Calu3 (cell line): ENCODE results near the gene PLEKHA7. TPM values are rescaled to one million over a fixed set of nuclear protein-coding genes. Genes with fewer than 3 reads are reported as not detected.
A peak's percentile ranks its signal among the peaks of the same experiment; 100 is the strongest.

ENCODE experiments used
- BruUV-seq: library from RNA; stranded (reverse); fragments of 400-500 nt; replicated peaks from 2 replicates; lab custom pipeline; 2021; lab: Mats Ljungman, UMichigan
- CTCF ChIA-PET: fragments of 300-600 bp; sonication (Branson Sonifier 250); formaldehyde crosslinking; loops from one replicate; lab custom pipeline; 2022; ENCODE audit warnings: antibody characterized with exemption; lab: Charles Lee
- DNase-seq: peaks from one replicate; pipeline ENCODE4 v3.0.0; 2022
- H3K27ac Mint-ChIP-seq: one replicate; pipeline ENCODE4 v1.8.0; 2022; ENCODE audit warnings: mixed read lengths; ENCODE audit not compliant: unreplicated experiment
- H3K27me3 Mint-ChIP-seq: one replicate; pipeline ENCODE4 v1.8.0; 2022; ENCODE audit warnings: mixed read lengths; ENCODE audit not compliant: unreplicated experiment
- H3K36me3 Mint-ChIP-seq: one replicate; pipeline ENCODE4 v1.8.0; 2022; ENCODE audit warnings: mild to moderate bottlenecking, moderate library complexity, mixed read lengths; ENCODE audit not compliant: insufficient read depth, unreplicated experiment
- H3K4me1 Mint-ChIP-seq: one replicate; pipeline ENCODE4 v1.8.0; 2022; ENCODE audit warnings: mild to moderate bottlenecking, low read depth, mixed read lengths; ENCODE audit not compliant: unreplicated experiment
- H3K4me3 Mint-ChIP-seq: one replicate; pipeline ENCODE4 v1.8.0; 2022; ENCODE audit warnings: mild to moderate bottlenecking, low read depth, moderate library complexity, mixed read lengths; ENCODE audit not compliant: unreplicated experiment
- H3K9me3 Mint-ChIP-seq: one replicate; pipeline ENCODE4 v1.8.0; 2022; ENCODE audit warnings: low read depth, mixed read lengths; ENCODE audit not compliant: unreplicated experiment
- CTCF ChIP-seq: fragments of 200-600 bp; IDR thresholded peaks from one replicate; pipeline ENCODE4 v1.8.0; 2022; ENCODE audit warnings: antibody characterized with exemption; ENCODE audit not compliant: unreplicated experiment
- intact Hi-C: fragments of 100-400 bp; cut with micrococcal nuclease; formaldehyde crosslinking; loops from one replicate; pipeline ENCODE4 v1.10.0; 2022; ENCODE audit not compliant: unreplicated experiment
- total RNA-seq: library from RNA; stranded (reverse); gene quantifications from 2 replicates; pipeline ENCODE4 v1.2.3, GENCODE V29; 2022

PLEKHA7 gene
- total RNA-seq, 1 experiment from 2014 or later, result 138 TPM

GRCh38 chr11:16945671-16946469 is 68.3 kb downstream of the PLEKHA7 start:
- intact Hi-C loops, result loop anchor here (1.0 kb wide), 1 partner anchor 117 kb away; no protein-coding TSS in a partner anchor
- BruUV-seq, result no TSS peak
- H3K36me3 Mint-ChIP-seq, result peaks cover 10% of the 10 kb centered on the region

DNA sequence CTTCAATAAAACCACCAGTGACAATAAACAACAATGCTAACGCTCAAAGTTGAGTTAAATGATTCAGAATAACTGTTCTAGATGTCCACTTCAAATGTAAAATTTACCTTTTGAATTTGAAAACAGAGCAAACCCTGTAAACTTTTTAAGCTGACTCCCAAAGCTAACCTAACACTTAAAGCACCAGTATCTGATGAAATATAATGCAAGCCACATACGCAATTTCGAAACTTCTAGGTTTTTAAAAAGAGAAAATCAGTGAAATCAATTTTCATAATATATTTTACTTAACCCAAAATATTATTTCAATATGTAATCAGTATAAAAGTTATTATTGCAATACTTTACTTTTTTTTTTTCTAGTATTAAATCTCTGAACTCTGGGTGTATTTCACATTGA is 71.3 kb downstream of the PLEKHA7 start:
- TF ChIP-seq CTCF, result no peak
- H3K4me1 Mint-ChIP-seq, result peaks cover 12% of the 10 kb centered on the region
- H3K36me3 Mint-ChIP-seq, result no peaks in the 10 kb centered on the region
- DNase-seq, result no peak
- no peak overlapping the region for H3K27ac Mint-ChIP-seq
- H3K27me3 Mint-ChIP-seq, result no peaks in the 10 kb centered on the region
- H3K4me3 Mint-ChIP-seq, result no peak overlapping the region
- intact Hi-C loops, result no loop called here
- CTCF ChIA-PET, result no interaction called here
- BruUV-seq, result no TSS peak
- no peaks in the 10 kb centered on the region for H3K9me3 Mint-ChIP-seq

More at GRCh38 chr11:16945671-16946469, 68.3 kb downstream of the PLEKHA7 start:
- no peaks in the 10 kb centered on the region for H3K9me3 Mint-ChIP-seq
- CTCF ChIA-PET, result interaction anchor here (0.6 to 2.3 kb wide), 13 partner anchors 10 to 132 kb away, joined by 3 to 25 read pairs (median 4); partner anchors contain the start of gene PLEKHA7
- H3K4me1 Mint-ChIP-seq, result peaks cover 37% of the 10 kb centered on the region
- H3K4me3 Mint-ChIP-seq, result no peak overlapping the region
- DNase-seq, result peak; percentile 82
- peak overlapping the region; percentile 25 for H3K27ac Mint-ChIP-seq
- TF ChIP-seq CTCF, result peak; percentile 87
- no peaks in the 10 kb centered on the region for H3K27me3 Mint-ChIP-seq

DNA sequence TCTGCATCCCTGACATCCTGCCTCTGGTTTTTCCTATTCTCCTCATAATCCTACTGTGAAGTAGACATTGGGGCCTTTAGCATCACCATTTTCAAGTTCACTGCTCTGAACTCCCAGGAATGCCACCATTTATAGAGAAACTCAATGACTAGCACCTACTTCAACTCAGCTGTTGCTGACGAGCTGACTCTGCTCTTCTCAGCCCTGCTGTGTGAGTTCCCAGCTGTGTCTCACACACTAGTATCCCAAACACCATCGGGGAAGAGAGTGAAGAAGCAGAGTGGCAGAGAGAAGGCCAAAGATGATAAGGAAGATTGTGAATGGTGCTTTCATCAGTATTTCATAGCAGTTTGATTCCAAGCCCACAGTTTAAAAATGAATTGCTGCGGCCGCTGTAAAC is 71.9 kb downstream of the PLEKHA7 start:
- intact Hi-C loops, result no loop called here

DNA sequence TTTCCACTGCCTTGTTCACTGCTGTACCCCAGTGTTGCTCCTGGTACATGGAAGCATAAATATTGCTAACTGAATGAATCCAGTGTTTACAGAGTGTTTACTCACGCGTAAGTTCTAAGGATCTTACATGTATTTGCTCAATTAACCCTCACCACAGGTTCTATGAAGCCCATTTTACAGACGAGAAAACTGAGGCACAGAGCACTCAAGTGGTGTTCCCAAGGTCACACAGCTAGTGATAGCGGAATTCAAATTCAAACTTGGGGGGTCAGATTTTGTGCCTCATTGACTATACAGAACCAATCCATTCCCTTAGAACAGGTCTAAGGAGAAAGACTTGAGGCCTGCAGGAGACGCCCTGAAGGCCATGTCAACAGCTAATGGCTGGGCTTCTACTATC is 72.3 kb downstream of the PLEKHA7 start:
- Mint-ChIP-seq H3K36me3 (peaks cover 2% of the 10 kb centered on the region), H3K27me3 (no peaks in the 10 kb centered on the region), H3K4me3 (no peak overlapping the region), H3K9me3 (no peaks in the 10 kb centered on the region), H3K27ac (no peak overlapping the region), H3K4me1 (peaks cover 19% of the 10 kb centered on the region)
- no TSS peak for BruUV-seq
- no peak for DNase-seq
- CTCF ChIA-PET, result interaction anchor here (0.6 kb wide), 1 partner anchor 13 kb away, joined by 3 read pairs; no protein-coding TSS in a partner anchor
- intact Hi-C loops, result no loop called here
- TF ChIP-seq CTCF, result no peak

More for the DNA sequence above, 71.9 kb downstream of the PLEKHA7 start:
- H3K4me3 Mint-ChIP-seq, result no peak overlapping the region
- no peaks in the 10 kb centered on the region for H3K9me3 Mint-ChIP-seq
- no peaks in the 10 kb centered on the region for H3K36me3 Mint-ChIP-seq
- H3K27me3 Mint-ChIP-seq, result no peaks in the 10 kb centered on the region
- H3K4me1 Mint-ChIP-seq, result peaks cover 15% of the 10 kb centered on the region
- TF ChIP-seq CTCF, result no peak
- no TSS peak for BruUV-seq
- no peak overlapping the region for H3K27ac Mint-ChIP-seq
- CTCF ChIA-PET, result interaction anchor here (0.6 kb wide), 1 partner anchor 12 kb away, joined by 3 read pairs; no protein-coding TSS in a partner anchor
- DNase-seq, result no peak
